HG02763 (cell line): ENCODE measurements around the gene BOLA3.
"Not testable (repeated sequence)": the region's sequence is repeated elsewhere in the genome, so short reads cannot be mapped to it uniquely, and the experiment has no call there.

Experiments used
- ATAC-seq: cut with Tn5 transposase; IDR thresholded peaks from one replicate; pipeline ENCODE4 v1.9.1; 2021; ENCODE audit warnings: mild to moderate bottlenecking, moderate library complexity; ENCODE audit not compliant: unreplicated experiment

BOLA3 gene

GRCh38 chr2:74105413-74105812 is 42.3 kb downstream of the BOLA3 start:
- no peak for ATAC-seq

DNA sequence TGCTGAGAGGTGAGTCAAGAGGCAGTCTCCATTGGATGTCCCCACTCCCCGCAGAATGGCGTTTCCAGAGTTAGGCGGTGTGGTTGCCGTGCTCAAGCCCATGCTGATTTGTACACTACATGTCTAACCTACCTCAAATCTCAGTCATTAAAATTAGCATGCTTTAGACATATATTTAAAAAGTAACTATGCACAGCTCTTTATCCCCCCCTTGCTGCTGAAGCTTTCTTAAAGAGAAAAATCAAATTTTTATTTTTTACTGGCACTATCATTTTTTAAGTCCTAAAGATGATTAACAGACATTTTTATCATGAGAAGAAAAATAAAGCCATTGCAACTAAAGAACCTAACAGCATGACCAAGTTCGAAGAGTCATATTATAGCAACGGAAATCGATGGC is 42.9 kb downstream of the BOLA3 start:
- no peak for ATAC-seq

GRCh38 chr2:74103763-74104162 is 43.9 kb downstream of the BOLA3 start:
- no peak for ATAC-seq

DNA sequence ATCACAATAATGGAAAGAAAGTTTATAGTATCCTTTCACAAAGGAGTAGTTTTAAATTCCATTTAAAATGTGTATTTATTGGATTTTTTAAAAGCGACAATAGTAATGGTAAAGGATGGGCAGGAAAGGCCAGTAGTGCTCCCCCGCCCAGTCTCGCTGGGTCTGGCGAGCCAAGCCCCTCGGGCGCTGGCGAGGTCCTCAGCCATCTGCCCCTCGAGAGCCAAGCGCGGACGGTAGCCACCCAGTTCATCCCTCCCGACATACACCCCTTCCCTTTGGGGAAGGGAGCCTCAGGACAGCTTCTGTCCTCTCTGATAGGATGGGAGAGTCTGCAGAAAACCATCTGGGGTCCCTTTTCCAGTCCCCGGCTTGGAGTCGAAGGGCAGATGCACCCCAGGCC is 45.2 kb downstream of the BOLA3 start:
- no peak for ATAC-seq

DNA sequence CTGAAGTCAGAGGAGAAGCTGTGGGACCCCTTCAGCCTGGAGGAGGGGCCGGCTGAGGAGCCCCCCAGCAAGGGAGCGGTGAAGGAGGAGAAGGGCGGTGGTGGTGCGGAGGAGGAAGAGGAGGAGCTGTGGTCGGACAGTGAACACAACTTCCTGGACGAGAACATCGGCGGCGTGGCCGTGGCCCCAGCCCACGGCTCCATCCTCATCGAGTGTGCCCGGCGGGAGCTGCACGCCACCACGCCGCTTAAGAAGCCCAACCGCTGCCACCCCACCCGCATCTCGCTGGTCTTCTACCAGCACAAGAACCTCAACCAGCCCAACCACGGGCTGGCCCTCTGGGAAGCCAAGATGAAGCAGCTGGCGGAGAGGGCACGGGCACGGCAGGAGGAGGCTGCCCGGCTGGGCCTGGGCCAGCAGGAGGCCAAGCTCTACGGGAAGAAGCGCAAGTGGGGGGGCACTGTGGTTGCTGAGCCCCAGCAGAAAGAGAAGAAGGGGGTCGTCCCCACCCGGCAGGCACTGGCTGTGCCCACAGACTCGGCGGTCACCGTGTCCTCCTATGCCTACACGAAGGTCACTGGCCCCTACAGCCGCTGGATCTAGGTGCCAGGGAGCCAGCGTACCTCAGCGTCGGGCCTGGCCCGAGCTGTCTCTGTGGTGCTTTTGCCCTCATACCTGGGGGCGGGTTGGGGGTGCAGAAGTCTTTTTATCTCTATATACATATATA is 46.0 kb downstream of the BOLA3 start:
- ATAC-seq, result no peak

DNA sequence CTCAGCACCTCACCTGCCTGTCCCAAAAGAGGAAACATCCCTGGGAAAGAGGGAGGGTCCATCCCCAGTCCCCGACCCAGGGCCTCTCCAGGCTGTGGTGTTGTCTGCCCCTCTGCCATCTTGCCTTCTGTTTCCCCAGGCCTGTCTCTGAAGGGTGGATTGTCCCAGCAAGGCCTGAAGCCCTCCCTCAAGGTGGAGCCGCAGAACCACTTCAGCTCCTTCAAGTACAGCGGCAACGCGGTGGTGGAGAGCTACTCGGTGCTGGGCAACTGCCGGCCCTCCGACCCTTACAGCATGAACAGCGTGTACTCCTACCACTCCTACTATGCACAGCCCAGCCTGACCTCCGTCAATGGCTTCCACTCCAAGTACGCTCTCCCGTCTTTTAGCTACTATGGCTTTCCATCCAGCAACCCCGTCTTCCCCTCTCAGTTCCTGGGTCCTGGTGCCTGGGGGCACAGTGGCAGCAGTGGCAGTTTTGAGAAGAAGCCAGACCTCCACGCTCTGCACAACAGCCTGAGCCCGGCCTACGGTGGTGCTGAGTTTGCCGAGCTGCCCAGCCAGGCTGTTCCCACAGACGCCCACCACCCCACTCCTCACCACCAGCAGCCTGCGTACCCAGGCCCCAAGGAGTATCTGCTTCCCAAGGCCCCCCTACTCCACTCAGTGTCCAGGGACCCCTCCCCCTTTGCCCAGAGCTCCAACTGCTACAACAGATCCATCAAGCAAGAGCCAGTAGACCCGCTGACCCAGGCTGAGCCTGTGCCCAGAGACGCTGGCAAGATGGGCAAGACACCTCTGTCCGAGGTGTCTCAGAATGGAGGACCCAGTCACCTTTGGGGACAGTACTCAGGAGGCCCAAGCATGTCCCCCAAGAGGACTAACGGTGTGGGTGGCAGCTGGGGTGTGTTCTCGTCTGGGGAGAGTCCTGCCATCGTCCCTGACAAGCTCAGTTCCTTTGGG is 47.2 kb downstream of the BOLA3 start:
- ATAC-seq, result no peak

DNA sequence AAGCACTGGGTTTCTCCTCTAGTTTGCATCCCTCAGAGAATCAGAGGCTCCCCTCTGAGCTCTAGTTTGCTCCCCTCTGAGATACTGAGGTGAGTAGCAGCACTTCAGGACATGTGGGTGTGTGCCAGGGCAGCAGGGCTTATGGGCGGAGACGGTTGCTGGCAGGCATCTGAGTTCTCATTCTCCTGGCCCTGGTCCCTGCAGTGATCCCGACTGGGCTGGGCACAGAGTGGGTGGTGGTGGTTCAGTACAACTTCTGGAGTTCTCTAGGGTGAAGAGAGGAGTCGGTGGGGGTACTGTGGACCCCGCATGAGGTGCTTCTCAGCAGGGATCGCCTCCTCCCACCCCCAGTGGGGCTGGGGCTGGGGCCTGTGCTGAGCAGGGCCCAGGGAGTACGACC is 47.9 kb downstream of the BOLA3 start:
- ATAC-seq, result no peak

GRCh38 chr2:74099271-74099670 is 48.4 kb downstream of the BOLA3 start:
- ATAC-seq, result no peak

DNA sequence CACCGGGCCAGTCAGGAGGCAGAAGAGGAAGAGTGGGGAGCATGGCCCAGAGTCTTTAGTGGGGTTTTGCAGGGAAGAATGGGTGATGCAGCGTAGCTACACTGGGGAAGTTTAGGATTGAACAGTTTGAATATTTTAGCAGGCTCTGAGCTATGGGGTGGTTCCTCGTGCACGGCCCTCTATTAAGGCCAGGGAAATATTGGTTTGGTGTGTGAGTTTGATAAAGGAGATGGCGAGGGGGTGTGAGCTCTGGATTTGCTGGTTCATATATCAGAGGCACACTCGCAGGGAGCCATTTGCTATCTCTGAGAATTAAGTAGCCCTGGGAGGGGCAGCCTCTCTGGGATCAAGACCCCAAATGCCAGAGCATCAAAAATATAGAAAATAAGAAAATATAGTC is 50.1 kb downstream of the BOLA3 start:
- no peak for ATAC-seq

DNA sequence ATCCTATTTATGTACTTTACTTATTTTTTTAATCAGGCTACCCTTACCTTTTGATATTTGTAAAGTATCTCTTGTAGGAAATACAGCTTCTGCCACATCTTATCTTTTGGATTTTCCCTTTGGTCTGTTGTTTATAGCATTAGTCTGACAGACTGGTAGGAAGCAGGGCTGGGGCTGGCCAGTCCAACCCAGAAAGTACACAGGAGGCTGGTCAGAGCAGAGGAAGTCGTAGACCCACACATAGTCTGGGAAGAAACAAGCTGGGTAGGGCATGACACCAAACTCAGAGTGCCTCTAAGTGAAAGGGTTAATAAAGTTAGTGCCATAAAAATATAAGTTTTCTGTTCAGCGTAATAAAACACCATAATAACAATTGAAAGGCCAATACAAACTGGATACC is 51.7 kb downstream of the BOLA3 start:
- no peak for ATAC-seq

DNA sequence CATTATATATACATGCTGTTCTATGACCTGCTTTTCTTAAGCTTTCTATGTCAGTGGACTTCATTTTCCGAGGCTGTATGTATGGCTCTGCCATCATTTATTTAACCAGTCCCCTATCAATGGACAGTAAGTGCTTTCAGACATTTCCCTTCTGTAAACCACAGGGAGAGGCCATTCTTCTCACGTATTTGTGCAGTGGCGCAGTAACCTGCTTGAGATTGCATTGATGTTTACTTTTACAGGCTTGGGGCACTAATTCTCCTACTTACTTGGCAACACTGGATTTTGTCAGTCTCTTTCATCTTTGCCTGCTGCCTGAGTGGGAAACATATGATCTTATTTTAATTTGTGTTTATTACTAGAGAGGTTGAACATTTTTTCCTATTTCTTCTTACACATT is 52.1 kb downstream of the BOLA3 start:
- ATAC-seq, result no peak

DNA sequence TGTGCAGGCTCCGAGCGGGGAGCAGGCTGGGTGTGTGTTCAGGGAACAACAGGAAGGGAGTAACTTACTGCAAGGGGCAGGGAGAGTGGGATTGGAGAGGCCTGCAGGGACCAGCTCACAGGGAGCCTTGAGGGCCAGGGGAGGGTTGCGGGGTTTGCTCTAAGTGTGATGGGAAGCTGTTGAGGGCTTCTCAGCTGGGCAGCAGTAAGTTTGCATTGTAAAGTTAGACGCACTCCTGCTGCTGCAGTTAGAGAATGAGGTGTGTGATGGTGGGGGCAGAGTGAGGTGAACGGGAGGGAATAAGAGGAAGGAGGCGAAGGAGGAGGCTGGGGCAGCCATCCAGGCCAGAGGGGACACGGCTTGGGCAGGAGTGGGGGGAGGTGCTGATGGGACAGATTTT is 53.4 kb downstream of the BOLA3 start:
- no peak for ATAC-seq

DNA sequence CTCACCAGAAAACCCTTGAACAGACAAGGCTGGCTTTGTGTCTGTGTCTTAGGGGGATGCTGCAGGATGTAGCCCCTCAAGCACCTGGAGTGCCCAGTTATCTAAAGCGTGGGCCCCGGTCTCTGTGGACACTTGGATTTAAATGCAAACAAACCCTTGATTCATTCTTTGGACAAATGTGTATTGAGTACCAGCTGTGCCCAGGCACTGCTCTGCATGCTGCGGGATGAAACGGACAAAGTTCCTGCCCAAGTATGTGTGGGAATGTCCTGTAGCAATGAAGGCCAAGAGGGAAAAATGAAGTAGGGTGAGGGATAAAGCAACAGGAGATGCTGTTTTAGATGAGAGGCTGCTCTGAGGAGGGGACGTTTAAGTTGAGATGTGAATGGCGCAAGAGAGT is 53.9 kb downstream of the BOLA3 start:
- no peak for ATAC-seq

DNA sequence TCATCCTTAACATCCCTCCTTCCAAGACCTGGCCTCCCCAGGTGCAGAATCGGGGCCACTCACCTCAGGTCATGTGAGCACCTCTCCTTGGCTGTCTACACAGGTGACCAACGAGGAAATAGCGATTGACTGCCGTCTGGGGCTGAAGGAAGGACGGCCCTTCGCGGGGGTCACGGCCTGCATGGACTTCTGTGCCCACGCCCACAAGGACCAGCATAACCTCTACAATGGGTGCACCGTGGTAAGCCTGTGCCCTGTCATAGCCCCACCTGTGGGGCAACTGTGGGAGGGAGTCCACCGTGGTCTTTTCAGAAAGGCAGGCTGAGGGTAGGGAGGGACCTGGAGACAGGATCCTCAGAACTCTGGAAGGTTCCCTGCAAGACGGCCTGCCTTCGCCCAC is 54.3 kb downstream of the BOLA3 start:
- ATAC-seq, result no peak

- no peak for ATAC-seq
These were observed 55.4 kb downstream of the BOLA3 start for GRCh38 chr2:74092275-74092674.

DNA sequence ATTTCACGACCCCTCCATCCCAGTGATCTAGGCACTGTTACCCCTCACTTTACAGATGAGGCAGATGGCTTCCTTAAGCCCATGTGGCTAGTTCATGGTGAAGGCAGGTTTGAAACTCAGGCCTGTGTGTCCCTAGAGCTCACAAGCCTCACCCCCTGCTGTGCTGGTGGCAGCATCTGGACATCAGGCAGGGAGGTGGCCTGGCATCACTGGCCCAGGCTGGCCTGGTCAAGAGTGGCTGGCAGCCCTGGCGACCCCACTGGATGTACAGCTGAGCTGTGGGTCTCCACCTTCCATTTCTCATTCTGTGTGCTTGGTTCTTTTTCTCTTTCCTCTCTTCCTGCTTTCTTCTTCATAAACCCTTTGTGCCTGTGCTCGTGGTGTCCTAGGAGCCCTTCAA is 56.3 kb downstream of the BOLA3 start:
- no peak for ATAC-seq

DNA sequence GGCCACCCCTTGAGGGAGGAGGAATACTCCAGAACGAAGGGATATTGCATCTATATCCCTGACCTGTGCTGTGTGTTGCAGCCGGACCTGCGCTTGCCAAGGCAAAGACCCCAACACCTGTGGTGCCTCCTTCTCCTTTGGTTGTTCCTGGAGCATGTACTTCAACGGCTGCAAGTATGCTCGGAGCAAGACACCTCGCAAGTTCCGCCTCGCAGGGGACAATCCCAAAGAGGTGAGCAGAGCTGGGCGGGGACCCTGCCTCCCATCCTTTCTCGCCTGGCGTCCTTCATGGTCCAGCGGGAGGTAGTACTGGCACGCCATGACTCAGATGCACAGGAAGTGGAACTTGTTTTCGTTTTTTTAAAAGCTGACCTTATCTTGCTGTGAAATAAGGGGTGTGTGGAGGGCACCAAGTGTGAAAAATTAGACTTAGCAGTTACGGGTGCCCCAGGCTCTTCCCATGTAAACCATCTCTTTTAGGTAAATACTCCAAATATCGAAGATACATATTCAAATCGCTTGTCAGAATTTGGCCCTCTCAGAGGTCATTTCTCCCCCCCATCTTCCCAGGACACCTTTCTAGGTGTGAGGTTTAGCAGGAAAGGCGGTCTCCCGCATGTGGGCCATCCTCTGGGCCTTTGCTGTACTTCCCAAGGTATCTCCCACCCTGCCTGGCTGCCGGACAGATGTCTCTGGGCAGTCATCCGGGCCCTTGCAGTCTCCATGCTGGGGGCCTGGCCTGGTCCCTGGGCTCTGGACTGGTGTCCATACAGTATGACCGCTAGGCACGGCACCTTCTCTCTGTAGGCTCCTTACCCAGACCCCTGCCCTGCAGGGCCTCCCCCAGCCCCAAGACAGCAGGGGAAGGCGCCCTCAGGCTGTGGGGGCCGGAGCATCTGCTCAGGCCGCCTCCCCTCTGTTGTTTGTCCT is 57.6 kb downstream of the BOLA3 start:
- ATAC-seq, result no peak

DNA sequence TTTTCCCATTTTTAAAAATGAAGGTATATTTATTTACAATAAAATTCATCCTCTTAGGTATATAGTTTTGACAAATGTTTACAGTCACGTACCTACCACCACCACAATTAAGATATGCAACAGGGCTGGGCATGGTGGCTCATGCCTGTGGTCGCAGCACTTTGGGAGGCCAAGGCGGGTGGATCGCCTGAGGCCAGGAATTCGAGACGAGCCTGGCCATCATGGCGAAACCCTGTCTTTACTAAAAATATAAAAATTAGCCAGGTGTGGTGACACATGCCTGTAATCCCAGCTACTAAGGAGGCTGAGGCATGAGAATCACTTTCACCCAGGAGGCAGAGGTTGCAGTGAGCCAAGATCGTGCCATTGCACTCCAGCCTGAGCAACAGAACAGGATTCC is 59.0 kb downstream of the BOLA3 start:
- not testable (repeated sequence) for ATAC-seq

DNA sequence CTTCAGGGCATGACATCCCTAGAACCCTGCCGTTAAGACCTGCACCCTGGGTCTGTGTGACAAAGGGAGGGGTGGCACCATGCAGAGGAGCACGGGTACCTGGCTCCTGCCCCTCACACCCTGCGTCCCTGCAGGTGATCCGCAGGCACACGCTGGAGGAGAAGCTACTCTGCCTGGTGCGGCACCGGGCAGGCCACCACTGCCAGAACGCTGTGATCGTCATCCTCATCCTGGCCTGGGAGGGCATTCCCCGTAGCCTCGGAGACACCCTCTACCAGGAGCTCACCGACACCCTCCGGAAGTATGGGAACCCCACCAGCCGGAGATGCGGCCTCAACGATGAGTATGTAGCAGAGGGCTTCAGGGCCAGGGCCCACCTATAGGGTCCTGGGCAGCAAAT is 60.0 kb downstream of the BOLA3 start:
- ATAC-seq, result no peak

DNA sequence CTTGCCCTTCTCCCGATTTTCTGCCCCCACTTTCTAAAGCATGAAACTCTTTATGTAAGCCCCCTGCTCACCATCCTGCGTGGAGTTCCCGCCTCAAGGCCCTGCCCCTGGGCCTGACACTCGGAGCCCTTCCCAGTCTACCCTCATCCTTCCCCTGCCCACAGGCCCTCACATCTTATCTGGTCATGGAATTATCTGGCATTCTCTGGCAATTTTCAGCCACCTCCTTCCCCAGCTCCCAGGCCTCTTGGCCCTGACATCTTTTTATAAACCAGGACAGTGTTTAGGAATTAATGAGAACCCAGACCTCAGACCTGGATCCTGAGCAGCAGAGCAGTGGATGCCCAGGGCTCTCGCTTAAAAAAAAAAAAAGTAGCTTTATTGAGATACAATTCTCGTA is 61.7 kb downstream of the BOLA3 start:
- ATAC-seq, result no peak
